ENCODE data around the gene CHL1.

DNA sequence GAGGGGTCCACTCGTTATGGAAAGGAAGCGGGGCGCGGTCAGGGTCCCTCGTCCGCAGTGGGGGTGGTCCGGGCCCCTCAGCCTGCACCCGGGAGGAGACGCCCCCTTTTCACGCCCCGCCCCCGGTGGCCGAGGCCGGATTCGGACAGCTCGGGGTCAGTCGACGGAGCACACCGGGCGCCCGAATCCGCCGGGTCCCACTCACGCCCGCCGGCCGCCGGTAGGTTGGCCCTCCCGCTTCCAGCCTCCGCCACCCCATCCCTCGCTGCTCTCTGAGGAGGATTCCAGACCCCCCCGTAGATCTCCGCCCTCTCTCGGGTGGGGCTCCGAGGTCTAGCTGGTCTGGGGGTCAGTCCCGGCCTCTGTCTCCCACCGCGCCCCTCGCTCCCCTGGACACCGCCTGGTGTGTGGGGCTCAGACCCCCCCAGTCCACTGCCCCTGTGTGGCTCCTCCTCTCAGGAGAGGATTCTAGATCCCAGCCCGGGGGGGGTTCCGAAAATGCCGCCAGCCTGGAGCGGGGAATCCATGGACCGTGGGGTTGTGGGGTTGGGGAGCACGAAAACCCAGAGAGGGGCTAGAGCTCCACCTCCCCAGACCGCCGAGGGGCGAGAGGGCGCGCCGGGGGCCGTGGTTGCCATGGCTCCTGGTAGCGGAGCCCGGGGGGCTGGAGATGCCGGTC is 725 bp downstream of the CHL1 start:
- TF ChIP-seq, protein P1, sequence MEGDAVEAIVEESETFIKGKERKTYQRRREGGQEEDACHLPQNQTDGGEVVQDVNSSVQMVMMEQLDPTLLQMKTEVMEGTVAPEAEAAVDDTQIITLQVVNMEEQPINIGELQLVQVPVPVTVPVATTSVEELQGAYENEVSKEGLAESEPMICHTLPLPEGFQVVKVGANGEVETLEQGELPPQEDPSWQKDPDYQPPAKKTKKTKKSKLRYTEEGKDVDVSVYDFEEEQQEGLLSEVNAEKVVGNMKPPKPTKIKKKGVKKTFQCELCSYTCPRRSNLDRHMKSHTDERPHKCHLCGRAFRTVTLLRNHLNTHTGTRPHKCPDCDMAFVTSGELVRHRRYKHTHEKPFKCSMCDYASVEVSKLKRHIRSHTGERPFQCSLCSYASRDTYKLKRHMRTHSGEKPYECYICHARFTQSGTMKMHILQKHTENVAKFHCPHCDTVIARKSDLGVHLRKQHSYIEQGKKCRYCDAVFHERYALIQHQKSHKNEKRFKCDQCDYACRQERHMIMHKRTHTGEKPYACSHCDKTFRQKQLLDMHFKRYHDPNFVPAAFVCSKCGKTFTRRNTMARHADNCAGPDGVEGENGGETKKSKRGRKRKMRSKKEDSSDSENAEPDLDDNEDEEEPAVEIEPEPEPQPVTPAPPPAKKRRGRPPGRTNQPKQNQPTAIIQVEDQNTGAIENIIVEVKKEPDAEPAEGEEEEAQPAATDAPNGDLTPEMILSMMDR (IDR thresholded peaks at IDR 0.05), result no peak
- TF ChIP-seq EZH2 (IDR thresholded peaks at IDR 0.05) (no peak), EZH2phosphoT487 (IDR thresholded peaks at IDR 0.05) (no peak)
